GM18907 (cell line): Measurements from ENCODE around the gene MGRN1.
A peak's percentile ranks its signal among the peaks of the same experiment; 100 is the strongest.

Source experiments
- ATAC-seq: cut with Tn5 transposase; IDR thresholded peaks from one replicate; pipeline ENCODE4 v1.9.1; 2021; ENCODE audit warnings: mild to moderate bottlenecking, moderate library complexity; ENCODE audit not compliant: unreplicated experiment

Gene MGRN1

GRCh38 chr16:4624015-4624826 lies at the start of gene MGRN1:
Gene MGRN1 (plus strand): TSS chr16:4624826. CDS start chr16:4624961, 135 bp downstream.
- ATAC-seq = peak; percentile 78

GRCh38 chr16:4574919-4575705 lies 49.5 kb upstream of the MGRN1 start:
- no peak for ATAC-seq

GRCh38 chr16:4576008-4576407 lies 48.6 kb upstream of the MGRN1 start:
- no peak for ATAC-seq

- ATAC-seq = no peak
Observed at GRCh38 chr16:4578961-4579530, 45.6 kb upstream of the MGRN1 start.

- no peak for ATAC-seq
Observed at GRCh38 chr16:4580250-4580649, 44.4 kb upstream of the MGRN1 start.

- no peak for ATAC-seq
Observed at GRCh38 chr16:4583906-4584305, 40.7 kb upstream of the MGRN1 start.

GRCh38 chr16:4586291-4586690 lies 38.3 kb upstream of the MGRN1 start:
- no peak for ATAC-seq

GRCh38 chr16:4588386-4588785 lies 36.2 kb upstream of the MGRN1 start:
- no peak for ATAC-seq

- ATAC-seq = no peak
Observed at GRCh38 chr16:4588961-4589360, 35.7 kb upstream of the MGRN1 start.

- ATAC-seq = no peak
Observed at GRCh38 chr16:4591191-4591590, 33.4 kb upstream of the MGRN1 start.

GRCh38 chr16:4591706-4592470 lies 32.7 kb upstream of the MGRN1 start:
- no peak for ATAC-seq

GRCh38 chr16:4593086-4593485 lies 31.5 kb upstream of the MGRN1 start:
- ATAC-seq = no peak

GRCh38 chr16:4594433-4595410 lies 29.9 kb upstream of the MGRN1 start:
- no peak for ATAC-seq

- ATAC-seq = no peak
Observed at GRCh38 chr16:4597174-4597573, 27.5 kb upstream of the MGRN1 start.

GRCh38 chr16:4599037-4599436 lies 25.6 kb upstream of the MGRN1 start:
- no peak for ATAC-seq

GRCh38 chr16:4599545-4599944 lies 25.1 kb upstream of the MGRN1 start:
- no peak for ATAC-seq

- no peak for ATAC-seq
Observed at GRCh38 chr16:4601036-4601863, 23.4 kb upstream of the MGRN1 start.

GRCh38 chr16:4601864-4602186 lies 22.8 kb upstream of the MGRN1 start:
- no peak for ATAC-seq

- no peak for ATAC-seq
Observed at GRCh38 chr16:4602331-4602730, 22.3 kb upstream of the MGRN1 start.
